NK-92 (cell line): ENCODE data around the gene CBLIF.
"Not testable (repeated sequence)": the region's sequence is repeated elsewhere in the genome, so short reads cannot be mapped to it uniquely, and the experiment has no call there.

Source experiments
- DNase-seq: peaks from one replicate; lab custom pipeline; 2025; ENCODE audit not compliant: unreplicated experiment; lab: John Stamatoyannopoulos, UW

The CBLIF gene

GRCh38 chr11:59801160-59801706, 44.1 kb downstream of the CBLIF start:
- no peak for DNase-seq

- DNase-seq: no peak
These were observed 44.8 kb downstream of the CBLIF start for GRCh38 chr11:59800390-59801025.

- no peak for DNase-seq
These were observed 50.9 kb downstream of the CBLIF start for GRCh38 chr11:59794417-59794816.

DNA sequence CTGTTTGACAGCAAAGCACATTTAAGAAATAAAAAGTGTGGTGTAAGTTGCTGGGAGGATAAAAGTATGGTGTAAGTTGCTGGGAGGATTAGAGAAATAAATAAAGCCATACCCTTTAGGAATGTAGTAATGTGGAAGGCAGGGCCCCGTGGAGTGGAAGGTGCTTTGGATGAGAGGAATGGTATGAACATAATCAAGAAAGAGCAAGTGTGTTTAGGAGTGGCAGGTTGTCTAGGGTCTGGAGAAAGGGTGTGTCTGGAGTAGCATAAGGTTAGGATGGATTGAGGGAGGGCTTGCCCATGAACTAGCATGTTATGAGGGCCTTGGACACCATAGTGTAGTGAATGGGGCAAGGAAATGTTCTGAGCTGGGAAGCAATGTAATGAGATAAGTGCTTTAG, 52.8 kb downstream of the CBLIF start:
- no peak for DNase-seq

GRCh38 chr11:59791639-59792038, 53.7 kb downstream of the CBLIF start:
- DNase-seq: no peak

GRCh38 chr11:59787816-59788215, 57.5 kb downstream of the CBLIF start:
- DNase-seq: no peak

DNA sequence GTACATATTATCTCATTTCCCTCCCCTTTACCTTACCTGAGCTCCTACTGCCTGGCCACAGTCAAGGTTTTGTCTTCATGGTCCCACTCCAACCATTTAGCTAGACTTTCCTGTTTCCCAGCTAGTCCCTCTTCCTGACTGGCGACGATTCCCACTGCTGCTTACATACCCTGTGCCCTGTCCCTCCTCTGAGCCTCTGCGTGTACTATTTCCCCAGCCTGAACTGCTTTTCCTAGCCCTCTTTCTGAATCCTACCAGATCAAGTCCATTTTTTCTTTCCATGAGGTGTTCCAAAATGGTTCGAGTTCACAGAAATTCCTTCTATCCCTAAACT, 58.1 kb downstream of the CBLIF start:
- no peak for DNase-seq

- no peak for DNase-seq
These were observed 59.5 kb downstream of the CBLIF start for GRCh38 chr11:59785818-59786217.

DNA sequence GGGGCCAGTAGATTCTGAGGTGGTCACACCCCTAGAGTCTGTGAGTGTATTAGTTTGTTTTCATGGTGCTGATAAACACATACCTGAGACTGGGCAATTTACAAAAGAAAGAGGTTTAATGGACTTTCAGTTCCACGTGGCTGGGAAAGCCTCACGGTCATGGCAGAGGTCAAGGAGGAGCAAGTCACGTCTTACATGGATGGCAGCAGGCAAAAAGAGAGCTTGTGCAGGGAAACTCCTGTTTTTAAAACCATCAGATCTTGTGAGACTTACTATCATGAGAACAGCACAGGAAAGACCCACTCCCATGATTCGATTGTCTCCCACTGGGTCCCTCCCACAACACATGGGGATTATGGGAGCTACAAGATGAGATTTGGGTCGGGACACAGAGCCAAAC, 60.9 kb downstream of the CBLIF start:
- DNase-seq: not testable (repeated sequence)

DNA sequence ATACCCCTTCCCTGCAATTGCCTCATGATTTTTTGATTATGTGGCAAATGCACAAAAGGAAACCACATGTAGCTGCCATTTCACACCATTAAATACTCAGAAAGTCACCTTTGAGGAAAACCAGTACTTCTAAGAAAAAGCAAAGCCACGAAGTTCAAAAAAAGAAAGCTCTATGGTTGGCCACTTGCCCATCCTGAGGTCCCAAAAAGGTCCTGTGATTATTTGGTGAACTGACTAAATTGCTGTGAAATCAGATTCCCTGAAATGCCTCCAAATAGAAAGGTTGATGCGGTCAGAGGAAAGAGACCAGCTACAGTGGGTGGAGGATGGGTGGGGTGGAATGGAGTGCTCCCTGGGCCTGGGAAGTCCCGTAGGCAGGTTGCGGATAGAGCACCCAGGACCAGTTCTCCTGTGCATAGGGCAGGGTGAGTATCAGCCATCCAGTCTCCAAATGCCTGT, 61.6 kb downstream of the CBLIF start:
- no peak for DNase-seq

DNA sequence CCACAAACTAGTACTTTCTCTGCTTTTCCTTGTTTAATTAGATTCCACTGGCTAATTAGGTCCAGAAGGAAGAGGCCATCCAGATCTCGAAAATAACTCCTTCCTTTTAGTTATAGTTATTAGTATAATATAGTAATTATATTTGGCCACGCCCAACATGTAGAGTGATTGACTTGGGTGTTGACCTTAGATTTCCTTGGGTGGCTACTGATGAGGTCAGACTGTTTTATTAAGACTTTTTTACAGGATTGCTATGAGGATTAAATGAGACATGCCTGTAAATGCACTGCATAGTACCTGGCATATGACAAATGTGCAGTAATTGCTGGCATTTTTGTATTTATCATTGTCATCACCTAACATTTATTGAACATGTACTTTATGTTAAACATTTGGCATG, 63.2 kb downstream of the CBLIF start:
- DNase-seq: no peak

- DNase-seq: no peak
These were observed 65.8 kb downstream of the CBLIF start for GRCh38 chr11:59779487-59779886.
